ENCODE results near the gene LPP.

DNA sequence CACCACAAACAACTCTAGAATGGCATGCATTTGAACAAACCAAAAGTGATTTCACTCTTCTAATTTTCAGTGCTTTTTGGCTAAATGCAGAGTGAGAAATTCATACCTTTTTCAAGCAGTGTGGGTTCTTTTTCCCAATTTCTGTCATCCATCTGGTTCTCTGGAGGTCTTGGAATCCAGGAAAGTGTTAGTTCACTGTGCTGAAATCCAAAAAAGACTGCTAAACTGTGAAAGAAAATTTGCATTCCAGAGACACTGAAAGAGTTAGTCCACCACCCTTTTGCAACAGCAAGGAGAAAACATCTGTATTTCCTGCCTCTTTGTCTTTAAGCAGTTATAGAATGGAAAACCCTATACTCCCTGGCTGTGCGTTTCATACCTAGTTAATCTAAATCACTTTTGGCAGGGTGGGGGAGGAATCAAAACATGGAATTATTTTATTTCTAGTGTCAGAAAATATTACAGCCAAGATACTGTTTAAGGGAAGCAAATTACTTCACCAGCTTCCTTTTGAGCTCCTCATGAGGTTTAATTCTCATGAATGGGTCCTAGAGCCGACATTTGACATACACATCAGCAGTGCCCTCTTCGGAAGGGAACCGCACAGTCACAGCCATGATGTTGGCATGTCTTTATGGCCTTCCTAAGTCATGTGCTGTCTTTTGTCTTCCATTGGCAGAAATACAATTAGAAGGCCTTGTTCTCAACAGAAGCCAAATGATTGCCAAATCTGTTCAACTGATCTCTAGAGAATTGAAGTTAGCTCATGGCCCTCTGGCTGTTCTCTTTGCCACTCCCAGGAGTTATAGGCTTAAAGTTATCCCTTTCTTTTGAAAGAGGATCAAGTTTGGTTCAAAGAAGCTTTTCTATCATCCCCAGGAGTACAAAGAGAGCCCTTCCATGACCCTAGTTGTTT, 700.2 kb downstream of the LPP start:
- TF ChIP-seq, protein P1, sequence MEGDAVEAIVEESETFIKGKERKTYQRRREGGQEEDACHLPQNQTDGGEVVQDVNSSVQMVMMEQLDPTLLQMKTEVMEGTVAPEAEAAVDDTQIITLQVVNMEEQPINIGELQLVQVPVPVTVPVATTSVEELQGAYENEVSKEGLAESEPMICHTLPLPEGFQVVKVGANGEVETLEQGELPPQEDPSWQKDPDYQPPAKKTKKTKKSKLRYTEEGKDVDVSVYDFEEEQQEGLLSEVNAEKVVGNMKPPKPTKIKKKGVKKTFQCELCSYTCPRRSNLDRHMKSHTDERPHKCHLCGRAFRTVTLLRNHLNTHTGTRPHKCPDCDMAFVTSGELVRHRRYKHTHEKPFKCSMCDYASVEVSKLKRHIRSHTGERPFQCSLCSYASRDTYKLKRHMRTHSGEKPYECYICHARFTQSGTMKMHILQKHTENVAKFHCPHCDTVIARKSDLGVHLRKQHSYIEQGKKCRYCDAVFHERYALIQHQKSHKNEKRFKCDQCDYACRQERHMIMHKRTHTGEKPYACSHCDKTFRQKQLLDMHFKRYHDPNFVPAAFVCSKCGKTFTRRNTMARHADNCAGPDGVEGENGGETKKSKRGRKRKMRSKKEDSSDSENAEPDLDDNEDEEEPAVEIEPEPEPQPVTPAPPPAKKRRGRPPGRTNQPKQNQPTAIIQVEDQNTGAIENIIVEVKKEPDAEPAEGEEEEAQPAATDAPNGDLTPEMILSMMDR (IDR thresholded peaks at IDR 0.05) = no peak
- TF ChIP-seq POLR2A (IDR thresholded peaks at IDR 0.05) = no peak

Data from Peyer's patch (tissue), 4 donors.